Effector CD4-positive, alpha-beta T cell (primary cell): ENCODE data around the gene KIAA0319L.
"Not testable (repeated sequence)": the region's sequence is repeated elsewhere in the genome, so short reads cannot be mapped to it uniquely, and the experiment has no call there.

ENCODE experiments used
- DNase-seq: peaks from one replicate; pipeline ENCODE4 v3.0.0-alpha.2; 2020

The KIAA0319L gene

GRCh38 chr1:35481229-35481628 is 76.0 kb downstream of the KIAA0319L start:
- DNase-seq, result no peak

DNA sequence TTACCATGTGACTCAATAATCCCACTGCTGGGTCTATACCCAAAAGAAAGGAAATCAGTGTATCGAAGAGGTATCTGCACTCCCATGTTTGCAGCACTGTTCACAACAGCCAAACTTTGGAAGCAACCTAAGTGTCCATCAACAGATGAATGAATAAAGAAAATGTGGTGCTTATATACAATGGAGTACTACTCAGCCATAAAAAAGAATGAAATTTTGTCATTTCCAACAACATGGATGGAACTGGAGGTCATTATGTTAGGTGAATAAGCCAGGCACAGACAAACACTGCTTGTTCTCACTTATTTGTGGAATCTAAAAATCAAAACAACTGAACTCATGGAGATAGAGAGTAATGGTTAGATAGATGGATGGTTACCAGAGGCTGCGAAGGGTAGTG is 79.3 kb downstream of the KIAA0319L start:
- no peak for DNase-seq

DNA sequence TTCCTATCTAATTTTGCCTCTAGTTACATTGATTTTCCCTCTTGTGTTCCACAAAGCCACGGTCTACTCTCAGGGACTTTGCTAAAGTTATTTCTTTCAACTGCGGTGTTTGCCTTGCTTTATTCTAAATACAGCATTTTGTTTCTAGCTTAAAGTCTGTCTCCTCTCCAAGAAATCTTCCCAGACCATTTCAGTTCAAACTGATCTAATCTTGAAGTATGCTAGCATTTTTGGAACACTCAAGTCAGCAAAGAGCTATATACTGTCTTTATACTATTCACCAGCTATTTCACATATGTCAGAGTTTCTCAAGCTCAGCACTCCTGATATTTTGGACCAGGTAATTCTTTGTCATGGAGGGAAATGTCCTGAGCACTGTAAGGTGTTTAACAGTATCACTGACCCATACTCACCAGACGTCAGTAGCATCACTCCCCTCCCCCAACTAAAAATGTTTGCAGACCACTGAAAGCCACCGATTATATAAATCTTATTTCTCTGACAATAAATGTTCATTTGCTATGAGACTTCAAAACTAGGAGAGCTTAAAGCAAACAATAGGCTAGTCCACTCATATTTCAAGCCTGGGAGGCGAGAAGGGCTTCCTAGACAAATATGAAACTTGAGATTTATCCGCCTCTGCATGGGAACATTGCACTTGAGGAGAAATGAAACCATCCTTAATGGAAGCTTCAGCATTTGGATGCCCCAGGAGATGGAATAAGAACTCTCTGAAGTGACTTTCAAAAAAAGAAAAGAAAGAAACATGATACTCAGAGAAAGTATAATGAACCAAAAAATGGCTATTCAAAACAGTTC is 81.1 kb downstream of the KIAA0319L start:
- no peak for DNase-seq

DNA sequence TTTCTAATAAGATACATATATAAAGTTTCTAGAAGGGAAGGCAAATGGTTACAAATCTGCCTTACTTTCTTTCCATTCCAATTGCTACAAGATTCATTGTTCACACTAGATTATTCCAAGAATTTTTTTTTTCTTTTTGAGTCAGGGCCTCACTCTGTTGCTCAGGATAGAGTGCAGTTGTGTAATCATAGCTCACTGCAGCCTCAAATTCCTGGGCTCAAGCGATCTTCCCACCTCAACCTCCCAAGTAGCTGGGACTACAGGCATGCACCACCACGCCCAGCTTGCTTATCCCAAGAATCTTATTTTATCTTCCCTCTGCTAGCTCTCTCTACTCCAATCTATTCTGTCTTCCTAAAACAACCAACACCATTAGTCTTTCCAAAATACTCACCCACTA is 81.8 kb downstream of the KIAA0319L start:
- no peak for DNase-seq

DNA sequence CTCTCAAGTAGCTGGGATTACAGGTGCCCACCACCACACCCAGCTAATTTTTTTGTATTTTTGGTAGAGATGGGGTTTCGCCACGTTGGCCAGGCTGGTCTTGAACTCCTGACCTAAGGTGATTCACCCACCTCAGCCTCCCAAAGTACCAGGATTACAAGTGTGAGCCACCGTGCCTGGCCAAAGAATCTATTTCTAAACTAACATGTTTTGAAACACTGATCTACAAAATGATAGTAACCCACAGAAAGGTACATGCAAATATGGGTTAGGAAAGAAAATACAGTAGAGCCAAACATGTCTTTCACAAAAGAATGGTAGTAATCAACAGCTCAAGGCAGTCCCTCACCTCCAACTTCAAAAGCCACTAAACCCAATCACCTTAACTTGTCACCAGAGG is 84.0 kb downstream of the KIAA0319L start:
- DNase-seq, result not testable (repeated sequence)

DNA sequence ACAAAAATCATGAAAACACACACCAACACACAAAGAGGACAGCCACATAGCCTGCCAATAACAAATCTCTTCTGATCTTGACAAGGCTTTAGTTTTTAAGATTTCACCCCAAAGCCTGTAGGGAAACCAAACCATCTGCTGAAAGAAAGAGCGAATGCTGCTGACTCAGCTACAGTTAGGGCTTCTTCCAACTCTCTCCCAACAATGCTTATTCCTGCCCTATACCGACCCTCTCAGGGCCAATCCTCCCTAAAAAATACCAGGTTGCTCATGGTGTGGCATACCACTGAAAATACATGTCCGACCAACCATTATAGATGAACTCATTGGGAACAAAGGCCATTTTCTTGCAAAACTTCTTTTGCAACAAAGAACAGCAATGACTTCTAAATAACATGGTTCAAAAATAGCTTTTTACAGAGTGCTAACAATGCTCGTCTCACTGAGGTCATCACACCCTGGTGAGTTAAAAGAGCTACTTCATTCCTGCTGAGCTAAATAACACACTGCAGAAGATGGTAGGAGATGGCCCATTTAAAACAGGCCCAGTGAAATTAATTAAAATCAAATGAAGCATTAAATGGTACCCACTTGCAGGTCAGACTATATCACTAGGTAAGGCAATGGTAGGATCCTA is 86.1 kb downstream of the KIAA0319L start:
- DNase-seq, result no peak

DNA sequence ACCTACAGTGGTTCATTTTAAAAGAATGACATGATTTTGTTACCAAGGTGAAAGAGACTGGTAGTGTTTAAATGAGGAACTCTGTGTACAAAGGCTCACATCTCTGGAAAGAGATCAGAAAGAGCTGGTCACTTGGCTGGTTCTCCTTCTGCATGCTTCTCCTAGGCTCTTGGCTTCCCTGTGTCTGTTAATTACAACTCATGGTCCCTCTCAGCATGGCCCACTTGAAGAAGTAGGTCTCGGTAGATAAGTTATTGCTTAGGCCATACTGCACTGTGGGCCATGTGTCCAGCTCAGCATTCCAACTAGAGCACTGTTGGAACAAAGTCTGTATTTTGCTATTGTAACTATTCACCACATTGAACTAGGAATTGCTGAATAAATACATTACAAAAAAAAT is 91.1 kb downstream of the KIAA0319L start:
- DNase-seq, result no peak

DNA sequence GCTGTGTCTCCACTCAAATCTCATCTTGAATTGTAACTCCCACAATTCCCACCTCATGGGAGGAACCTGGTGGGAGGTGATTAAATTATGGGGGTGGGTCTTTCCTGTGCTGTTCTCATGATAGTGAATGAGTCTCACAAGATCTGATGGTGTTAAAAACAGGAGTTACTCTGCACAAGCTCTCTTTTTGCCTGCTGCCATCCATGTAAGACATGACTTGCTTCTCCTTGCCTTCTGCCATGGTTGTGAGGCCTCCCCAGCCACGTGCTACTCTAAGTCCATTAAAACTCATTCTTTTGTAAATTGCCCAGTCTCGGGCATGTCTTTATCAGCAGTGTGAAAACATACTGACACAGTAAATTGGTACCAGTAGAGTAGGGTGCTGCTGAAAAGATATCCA is 93.5 kb downstream of the KIAA0319L start:
- DNase-seq, result not testable (repeated sequence)

- DNase-seq, result no peak
These were observed 94.0 kb downstream of the KIAA0319L start for GRCh38 chr1:35463232-35463631.

DNA sequence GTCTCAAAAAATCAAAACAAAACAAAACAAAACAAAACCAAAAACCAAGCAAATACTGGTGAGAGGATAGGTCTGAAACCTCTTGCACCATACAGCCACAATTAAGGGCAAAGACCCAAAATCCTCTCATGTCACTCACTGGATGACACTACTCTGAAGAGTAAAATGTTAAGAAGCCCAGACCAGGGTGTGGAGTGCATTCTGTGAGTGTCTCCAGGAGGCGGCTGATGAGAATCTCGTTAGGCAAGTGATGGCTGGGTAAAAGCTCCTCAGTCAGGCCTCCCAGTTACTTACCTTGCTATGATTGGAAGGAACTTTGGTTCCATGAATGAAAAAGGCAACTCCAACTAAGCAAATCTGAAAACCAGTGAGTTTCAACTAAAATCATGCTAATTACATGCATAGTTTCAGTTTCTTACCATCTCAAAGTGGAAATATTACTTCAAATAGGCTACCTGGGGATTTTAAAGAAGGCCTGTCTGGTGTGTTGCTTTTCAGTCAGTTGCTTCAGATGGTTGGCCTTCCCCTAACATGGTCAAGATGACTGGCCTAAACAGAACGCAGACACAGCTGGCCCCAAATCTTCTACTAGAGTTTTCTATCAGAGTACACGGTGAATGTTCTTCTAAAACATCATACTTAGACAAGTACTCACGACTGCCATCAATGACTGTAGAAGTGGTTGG is 95.1 kb downstream of the KIAA0319L start:
- no peak for DNase-seq

DNA sequence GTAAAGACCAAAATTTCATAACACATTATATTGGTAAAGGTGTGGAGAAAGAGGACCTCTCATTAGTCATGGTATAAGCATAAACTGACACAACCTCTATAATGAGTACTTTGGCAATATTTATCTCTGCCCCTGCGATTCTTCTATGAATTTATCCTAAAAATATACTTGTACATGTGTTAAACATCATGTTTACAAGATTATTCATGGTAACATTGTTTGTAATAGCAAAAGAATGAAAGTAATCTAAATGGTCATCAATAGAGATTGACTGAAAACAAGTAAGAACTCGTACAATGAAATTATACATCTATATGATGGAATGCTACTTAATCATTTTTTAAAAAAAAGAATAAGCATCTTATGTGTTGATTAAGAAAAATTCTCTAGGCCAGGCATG is 96.4 kb downstream of the KIAA0319L start:
- no peak for DNase-seq

- no peak for DNase-seq
These were observed 102.6 kb downstream of the KIAA0319L start for GRCh38 chr1:35454616-35455015.

DNA sequence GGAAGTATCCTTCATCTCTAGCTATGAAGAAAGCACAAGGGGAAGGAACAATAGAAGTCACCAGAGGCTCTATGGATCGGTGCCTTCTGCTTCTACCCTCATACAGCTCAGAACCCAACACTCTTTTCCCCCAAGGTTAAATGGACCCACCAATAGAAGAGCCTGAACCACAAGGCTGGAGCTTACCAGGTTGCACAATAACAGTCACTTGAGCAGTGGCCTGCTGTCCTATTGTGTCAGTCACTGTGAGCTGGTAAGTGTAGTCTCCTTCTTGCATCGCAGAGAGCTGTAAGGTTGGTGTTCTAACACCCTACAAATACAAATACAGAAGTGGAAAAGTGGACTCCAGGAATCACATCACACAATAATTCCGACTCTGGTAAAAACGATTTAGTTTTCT is 103.0 kb downstream of the KIAA0319L start:
- DNase-seq, result no peak

DNA sequence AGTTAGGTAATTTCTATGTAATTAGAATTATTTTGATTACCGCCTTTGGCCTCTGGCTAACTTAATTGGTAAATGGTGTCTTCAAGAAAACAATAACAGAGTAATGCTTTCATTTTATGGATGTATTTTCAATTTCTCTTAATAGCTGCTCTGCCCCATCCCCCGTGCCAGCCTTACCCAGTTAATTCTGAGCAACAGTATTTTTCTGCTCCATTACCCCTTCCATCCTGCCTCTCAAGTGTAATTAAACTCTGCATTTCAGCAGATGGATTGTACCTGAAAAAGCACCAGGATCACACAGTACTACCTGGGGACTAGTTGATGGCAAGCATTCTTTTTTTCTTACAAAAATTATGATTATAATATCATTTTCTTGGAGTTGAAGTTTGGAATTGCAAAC is 104.2 kb downstream of the KIAA0319L start:
- DNase-seq, result no peak

- DNase-seq, result no peak
These were observed 105.0 kb downstream of the KIAA0319L start for GRCh38 chr1:35452106-35452774.

DNA sequence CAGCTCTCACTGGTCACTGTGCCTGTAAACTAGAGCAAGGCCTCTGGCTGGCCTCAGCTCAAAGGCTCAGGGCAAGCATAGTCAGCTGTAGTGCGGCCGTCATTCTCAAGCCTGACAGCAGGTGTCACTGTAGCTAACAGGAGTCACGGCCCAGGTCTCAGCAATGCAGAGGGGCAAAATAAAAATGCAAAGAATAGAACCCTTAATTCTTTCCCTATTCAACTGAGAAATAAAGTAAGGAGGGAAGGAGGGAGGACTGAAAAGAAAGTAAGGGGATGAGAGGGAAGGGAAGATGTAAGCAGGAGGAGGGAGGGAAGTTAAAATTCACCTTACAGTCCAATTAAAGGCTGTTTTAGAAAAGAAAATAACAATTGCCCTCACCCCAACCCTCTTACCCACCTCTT is 106.1 kb downstream of the KIAA0319L start:
- DNase-seq, result peak; percentile 73

- no peak for DNase-seq
These were observed 107.7 kb downstream of the KIAA0319L start for GRCh38 chr1:35449334-35450008.

DNA sequence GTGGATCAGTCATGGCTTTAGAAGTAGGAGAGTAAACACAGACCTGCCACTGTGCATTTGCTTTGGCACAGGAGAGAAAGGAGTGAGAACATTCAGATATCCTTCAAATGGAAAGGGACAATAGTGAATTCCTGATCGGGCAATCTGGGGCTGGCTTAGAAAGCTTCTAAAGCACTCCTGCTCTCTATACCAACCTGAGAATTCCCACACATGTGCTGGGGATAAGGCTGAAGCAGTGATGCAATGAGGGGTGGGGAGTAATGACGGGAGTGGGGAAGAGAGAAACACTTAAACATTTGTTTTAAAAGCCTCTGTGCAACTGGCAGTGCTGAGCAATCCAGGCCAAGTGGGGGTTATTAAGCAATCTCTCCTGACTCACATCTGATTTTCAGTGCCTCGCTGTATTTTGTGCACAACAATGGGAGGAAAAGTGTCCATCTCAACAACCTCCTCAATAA is 108.8 kb downstream of the KIAA0319L start:
- no peak for DNase-seq

- no peak for DNase-seq
These were observed 109.9 kb downstream of the KIAA0319L start for GRCh38 chr1:35447278-35447677.

DNA sequence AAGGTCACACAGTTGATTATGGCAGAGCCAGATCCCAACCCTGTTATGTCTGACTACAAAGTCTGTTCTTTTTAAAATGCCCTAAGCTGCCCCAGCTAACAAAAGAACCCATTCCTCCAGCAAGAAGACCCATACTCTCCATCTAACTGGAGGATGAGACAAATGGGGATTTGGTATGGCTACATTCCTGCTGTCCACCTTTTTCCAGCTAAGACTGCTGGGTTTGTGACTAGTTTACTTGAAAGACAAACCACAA is 112.8 kb downstream of the KIAA0319L start:
- DNase-seq, result no peak

- DNase-seq, result no peak
These were observed 113.3 kb downstream of the KIAA0319L start for GRCh38 chr1:35443768-35444518.

- no peak for DNase-seq
These were observed 114.5 kb downstream of the KIAA0319L start for GRCh38 chr1:35442734-35443133.
